Coronary artery (tissue), 2 donors: ENCODE measurements around the gene GARIN5B.

Experiments used
- DNase-seq: peaks from one replicate; pipeline ENCODE4 v3.0.0-alpha.2; 2017; ENCODE audit warnings: low spot score
- H3K27ac ChIP-seq, 2 donors: fragments of 200-600 bp; sonication (generic); one replicate each; pipeline ENCODE4 v1.5.1; 2016 to 2019
- H3K4me3 ChIP-seq: fragments of 200-600 bp; sonication (generic); 2 replicates; pipeline ENCODE4 v1.5.1; 2016; ENCODE audit warnings: mild to moderate bottlenecking, moderate library complexity
- TF ChIP-seq, protein P1 (sequence below): fragments of 200-600 bp; sonication (generic); IDR thresholded peaks from one replicate; pipeline ENCODE4 v1.5.1; 2019; ENCODE audit warnings: antibody characterized with exemption

Gene GARIN5B

GRCh38 chr19:55383279-55384130, 20.4 kb upstream of the GARIN5B start:
- no peak for DNase-seq
- H3K4me3 ChIP-seq, result peak overlapping the region; percentile 83
- peak overlapping the region in 1 of 2 donors; percentile 97 for H3K27ac ChIP-seq
- TF ChIP-seq, protein P1, sequence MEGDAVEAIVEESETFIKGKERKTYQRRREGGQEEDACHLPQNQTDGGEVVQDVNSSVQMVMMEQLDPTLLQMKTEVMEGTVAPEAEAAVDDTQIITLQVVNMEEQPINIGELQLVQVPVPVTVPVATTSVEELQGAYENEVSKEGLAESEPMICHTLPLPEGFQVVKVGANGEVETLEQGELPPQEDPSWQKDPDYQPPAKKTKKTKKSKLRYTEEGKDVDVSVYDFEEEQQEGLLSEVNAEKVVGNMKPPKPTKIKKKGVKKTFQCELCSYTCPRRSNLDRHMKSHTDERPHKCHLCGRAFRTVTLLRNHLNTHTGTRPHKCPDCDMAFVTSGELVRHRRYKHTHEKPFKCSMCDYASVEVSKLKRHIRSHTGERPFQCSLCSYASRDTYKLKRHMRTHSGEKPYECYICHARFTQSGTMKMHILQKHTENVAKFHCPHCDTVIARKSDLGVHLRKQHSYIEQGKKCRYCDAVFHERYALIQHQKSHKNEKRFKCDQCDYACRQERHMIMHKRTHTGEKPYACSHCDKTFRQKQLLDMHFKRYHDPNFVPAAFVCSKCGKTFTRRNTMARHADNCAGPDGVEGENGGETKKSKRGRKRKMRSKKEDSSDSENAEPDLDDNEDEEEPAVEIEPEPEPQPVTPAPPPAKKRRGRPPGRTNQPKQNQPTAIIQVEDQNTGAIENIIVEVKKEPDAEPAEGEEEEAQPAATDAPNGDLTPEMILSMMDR, result no peak

DNA sequence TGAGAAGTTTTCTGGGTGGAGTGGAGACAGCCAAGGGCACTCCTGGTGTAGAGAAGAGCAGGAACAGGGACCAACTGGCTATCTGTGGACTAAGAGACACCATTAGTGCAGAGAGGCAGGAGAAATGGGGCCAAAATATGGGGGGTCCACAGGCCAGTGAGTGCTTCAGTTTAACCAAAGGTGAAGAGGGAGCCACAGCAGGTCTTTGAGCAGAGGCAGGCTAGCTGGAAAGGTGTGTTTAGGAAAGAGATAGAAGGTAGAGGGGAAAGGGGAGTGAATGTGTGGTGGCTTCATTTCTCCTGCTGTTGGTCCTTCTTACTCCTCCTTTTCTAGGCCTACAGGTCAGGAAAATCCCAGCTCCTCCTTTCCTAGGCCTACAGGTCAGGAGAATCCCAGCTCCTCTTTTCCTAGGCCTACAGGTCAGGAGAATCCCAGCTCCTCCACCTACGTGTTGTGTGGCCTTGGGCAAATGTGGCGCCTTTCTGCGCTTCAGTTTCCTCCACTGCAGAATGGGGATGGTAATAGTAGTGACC, 19.5 kb upstream of the GARIN5B start:
- TF ChIP-seq, protein P1, result no peak
- no peak for DNase-seq
- Histone ChIP-seq H3K27ac (no peak overlapping the region), H3K4me3 (no peak overlapping the region)

DNA sequence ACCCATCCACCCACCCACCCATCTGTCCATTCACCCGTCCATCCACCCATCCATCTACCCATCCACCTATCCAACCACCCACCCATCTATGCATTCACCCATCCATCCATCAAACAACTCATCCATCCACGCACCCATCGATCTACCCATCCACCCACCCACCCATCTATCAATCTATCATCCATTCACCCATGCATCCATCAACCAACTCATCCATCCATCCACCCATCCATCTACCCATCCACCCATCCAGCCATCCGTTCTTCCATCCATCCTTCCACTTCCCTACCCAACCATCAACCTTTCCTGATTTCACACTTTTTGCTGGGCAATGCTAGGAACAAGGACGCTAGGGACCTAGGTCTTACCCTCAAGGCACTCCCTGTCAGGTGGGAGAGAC, 19.0 kb upstream of the GARIN5B start:
- TF ChIP-seq, protein P1, result no peak
- Histone ChIP-seq H3K4me3 (no peak overlapping the region), H3K27ac (no peak overlapping the region)
- DNase-seq, result no peak

GRCh38 chr19:55379174-55379573, 16.1 kb upstream of the GARIN5B start:
- DNase-seq, result no peak
- Histone ChIP-seq H3K4me3 (no peak overlapping the region), H3K27ac (no peak overlapping the region)
- TF ChIP-seq, protein P1, result no peak

GRCh38 chr19:55377356-55378131, 14.5 kb upstream of the GARIN5B start:
- Histone ChIP-seq H3K27ac (no peak overlapping the region), H3K4me3 (no peak overlapping the region)
- DNase-seq, result no peak
- TF ChIP-seq, protein P1, result no peak

DNA sequence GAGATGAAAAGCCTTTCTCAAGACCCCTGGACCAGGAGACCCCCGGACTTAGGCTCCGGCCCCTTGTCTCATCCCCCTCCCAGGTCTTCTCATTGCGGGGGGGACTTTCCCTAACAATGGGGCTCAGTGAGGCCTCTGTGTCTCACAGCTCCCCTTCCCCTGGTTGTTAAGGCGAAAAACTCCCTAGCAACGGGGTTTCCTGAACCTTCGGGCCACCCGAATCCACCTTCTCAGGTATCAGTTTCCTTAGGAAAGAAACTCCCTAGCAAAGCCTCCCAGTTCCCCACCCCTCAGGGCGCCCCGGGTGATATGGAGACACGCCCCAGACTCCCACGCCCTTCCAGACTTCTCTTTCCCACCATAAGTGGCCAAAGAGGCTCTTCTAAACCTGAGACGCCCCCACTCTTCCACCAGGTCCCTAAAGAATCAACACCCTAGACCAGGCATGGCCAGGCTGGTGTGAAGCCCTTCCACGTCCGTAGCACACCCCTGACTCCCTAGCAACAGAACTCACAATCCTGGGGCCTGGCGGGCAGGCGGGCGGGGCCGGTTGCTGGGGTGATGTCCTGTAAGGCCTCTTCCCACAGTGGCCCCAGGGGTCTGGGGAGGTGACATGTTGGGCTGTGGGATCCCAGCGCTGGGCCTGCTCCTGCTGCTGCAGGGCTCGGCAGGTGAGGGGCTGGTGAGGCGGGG, 13.3 kb upstream of the GARIN5B start, which contains the start of gene TMEM190:
Gene TMEM190, plus strand, starts transcription at position 586 of the 693 bp plus-strand sequence. Its CDS starts 28 bp downstream, at position 614.
- TF ChIP-seq, protein P1, result no peak
- no peak for DNase-seq
- H3K4me3 ChIP-seq, result no peak within 1 kb of the TSS
- no peak within 1 kb of the TSS for H3K27ac ChIP-seq
